Body of pancreas (tissue), 4 donors: ENCODE results near the gene WDFY3. TPM values are rescaled to one million over a fixed set of nuclear protein-coding genes. Genes with fewer than 3 reads are reported as not detected.
"Not testable (repeated sequence)": the region's sequence is repeated elsewhere in the genome, so short reads cannot be mapped to it uniquely, and the experiment has no call there.

Experiments used
- ATAC-seq: fragments of 150-250 bp; one replicate; pipeline ENCODE4 v1.9.1; 2016
- DNase-seq, 4 donors: peaks; one replicate each; pipeline ENCODE4 v3.0.0-alpha.2; 2019
- H3K27ac ChIP-seq, 4 donors: fragments of 200-600 bp; sonication (generic); 1 replicate in 3 of 4; 2 replicates in 1 of 4; pipeline versions ENCODE4 v1.5.1 to v1.6.1; 2016 to 2019; ENCODE audit warnings: mild to moderate bottlenecking in 1 of 4, mixed read lengths in 1 of 4, moderate library complexity in 1 of 4
- H3K27me3 ChIP-seq, 2 donors: fragments of 200-600 bp; sonication (generic); one replicate each; pipeline ENCODE4 v1.6.0; 2016; ENCODE audit warnings: mild to moderate bottlenecking in 1 of 2
- H3K36me3 ChIP-seq, 2 donors: fragments of 200-600 bp; sonication (generic); replicated peaks in 1 of 2; 2 replicates each; pipeline ENCODE4 v1.5.1; 2016; ENCODE audit warnings: low read depth in 2 of 2; ENCODE audit not compliant: insufficient read depth in 1 of 2
- H3K4me1 ChIP-seq: fragments of 200-600 bp; sonication (generic); one replicate; pipeline ENCODE4 v1.6.0; 2016
- H3K4me3 ChIP-seq, 2 donors: fragments of 200-600 bp; sonication (generic); 1 replicate in 1 of 2; 2 replicates in 1 of 2; pipeline ENCODE4 v1.5.1; 2016 to 2019
- H3K9me3 ChIP-seq, 3 donors: fragments of 200-600 bp; sonication (generic); 1 replicate in 2 of 3; 2 replicates in 1 of 3; pipeline ENCODE4 v1.5.1; 2016
- POLR2A ChIP-seq, 3 donors: fragments of 450-650 bp; IDR thresholded peaks; one replicate each; pipeline ENCODE4 v1.6.1; 2016; ENCODE audit warnings: antibody characterized with exemption in 3 of 3, mild to moderate bottlenecking in 2 of 3
- WGBS, 2 donors: methylation state at CpG; one replicate each; pipeline ENCODE4 v1.1.5; 2017; 5-methylcytosine and 5-hydroxymethylcytosine counted together
- intact Hi-C: fragments of 100-400 bp; cut with DNase I; formaldehyde crosslinking; loops from one replicate; pipeline ENCODE4 v1.15.1; 2023
- total RNA-seq, 2 donors: library from RNA; depleted of rRNA; stranded (reverse); fragments of >200 nt; gene quantifications; one replicate each; pipeline ENCODE4 v1.1.0, GENCODE V29; 2016
- TF ChIP-seq, protein P1 (sequence below), 7 experiments: fragments of 450-650 bp in 4 of 7; fragments of 200-600 bp in 3 of 7; sonication (generic) in 3 of 7; IDR thresholded peaks; one replicate each; pipeline ENCODE4 v1.5.1; 2016 to 2019; ENCODE audit warnings: antibody characterized with exemption in 7 of 7

The WDFY3 gene
- total RNA-seq, 2 donors from 2014 or later: 36.1 to 55.0 TPM

DNA sequence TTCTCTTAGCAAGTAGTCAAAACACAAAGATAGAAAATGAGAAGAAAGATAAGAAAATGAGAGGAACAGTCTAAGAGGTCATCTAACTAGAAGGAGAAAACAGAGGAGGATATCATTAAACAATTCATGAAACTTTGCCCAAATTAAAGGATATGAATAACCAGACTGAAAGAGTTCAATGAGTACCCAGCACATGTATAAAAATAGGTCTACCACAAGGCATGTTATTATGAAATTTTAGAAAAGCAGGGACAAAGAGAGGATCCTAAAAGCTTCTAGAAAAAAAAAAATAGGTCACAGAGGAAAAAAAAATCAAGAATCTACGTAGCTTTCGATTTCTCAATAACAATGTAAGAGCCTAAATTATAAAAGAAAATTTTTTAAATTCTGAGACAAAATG lies 118.5 kb downstream of the WDFY3 start:
- 83 to 98% methylated on average over 2 of the region's 2 CpGs for WGBS, 2 donors

DNA sequence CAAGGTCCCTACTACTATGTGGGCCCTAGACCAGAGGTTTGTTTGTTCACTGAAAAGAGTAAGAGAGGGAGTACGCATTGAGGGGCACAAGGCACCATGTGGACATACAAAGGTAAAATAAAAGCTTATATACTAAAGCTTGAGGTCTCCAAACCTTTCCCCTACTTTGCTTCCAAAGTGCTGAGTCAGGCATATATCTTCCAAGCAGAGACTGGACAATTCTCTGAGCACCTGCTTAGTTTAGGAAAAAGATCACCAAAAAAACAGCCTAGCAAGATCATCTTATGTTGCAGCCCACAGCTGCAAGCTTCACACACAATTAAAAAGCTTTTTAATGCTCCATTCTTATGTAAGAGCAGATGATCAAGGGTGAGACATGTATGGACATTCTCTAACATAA lies 119.5 kb downstream of the WDFY3 start:
- no peaks in the 10 kb centered on the region for H3K36me3 ChIP-seq
- H3K4me1 ChIP-seq: no peaks in the 10 kb centered on the region
- intact Hi-C loops: no loop called here
- DNase-seq: no peak
- H3K4me3 ChIP-seq: no peak overlapping the region
- no peak overlapping the region for H3K27ac ChIP-seq
- H3K9me3 ChIP-seq: no peaks in the 10 kb centered on the region
- ATAC-seq: no peak
- WGBS, 2 donors: 89 to 100% methylated on average over 1 of the region's 1 CpG
- TF ChIP-seq POLR2A (IDR thresholded peaks at IDR 0.05): no peak
- TF ChIP-seq, protein P1, sequence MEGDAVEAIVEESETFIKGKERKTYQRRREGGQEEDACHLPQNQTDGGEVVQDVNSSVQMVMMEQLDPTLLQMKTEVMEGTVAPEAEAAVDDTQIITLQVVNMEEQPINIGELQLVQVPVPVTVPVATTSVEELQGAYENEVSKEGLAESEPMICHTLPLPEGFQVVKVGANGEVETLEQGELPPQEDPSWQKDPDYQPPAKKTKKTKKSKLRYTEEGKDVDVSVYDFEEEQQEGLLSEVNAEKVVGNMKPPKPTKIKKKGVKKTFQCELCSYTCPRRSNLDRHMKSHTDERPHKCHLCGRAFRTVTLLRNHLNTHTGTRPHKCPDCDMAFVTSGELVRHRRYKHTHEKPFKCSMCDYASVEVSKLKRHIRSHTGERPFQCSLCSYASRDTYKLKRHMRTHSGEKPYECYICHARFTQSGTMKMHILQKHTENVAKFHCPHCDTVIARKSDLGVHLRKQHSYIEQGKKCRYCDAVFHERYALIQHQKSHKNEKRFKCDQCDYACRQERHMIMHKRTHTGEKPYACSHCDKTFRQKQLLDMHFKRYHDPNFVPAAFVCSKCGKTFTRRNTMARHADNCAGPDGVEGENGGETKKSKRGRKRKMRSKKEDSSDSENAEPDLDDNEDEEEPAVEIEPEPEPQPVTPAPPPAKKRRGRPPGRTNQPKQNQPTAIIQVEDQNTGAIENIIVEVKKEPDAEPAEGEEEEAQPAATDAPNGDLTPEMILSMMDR (IDR thresholded peaks at IDR 0.05): no peak
- no peaks in the 10 kb centered on the region for H3K27me3 ChIP-seq

More for the DNA sequence above, 118.5 kb downstream of the WDFY3 start:
- ATAC-seq (no peak), DNase-seq (no peak)
- Histone ChIP-seq H3K27me3 (no peaks in the 10 kb centered on the region), H3K9me3 (no peaks in the 10 kb centered on the region), H3K4me3 (no peak overlapping the region), H3K27ac (no peak overlapping the region), H3K4me1 (no peaks in the 10 kb centered on the region), H3K36me3 (no peaks in the 10 kb centered on the region)
- no peak for TF ChIP-seq POLR2A (IDR thresholded peaks at IDR 0.05)
- TF ChIP-seq, protein P1 (IDR thresholded peaks at IDR 0.05): no peak
- intact Hi-C loops: no loop called here

DNA sequence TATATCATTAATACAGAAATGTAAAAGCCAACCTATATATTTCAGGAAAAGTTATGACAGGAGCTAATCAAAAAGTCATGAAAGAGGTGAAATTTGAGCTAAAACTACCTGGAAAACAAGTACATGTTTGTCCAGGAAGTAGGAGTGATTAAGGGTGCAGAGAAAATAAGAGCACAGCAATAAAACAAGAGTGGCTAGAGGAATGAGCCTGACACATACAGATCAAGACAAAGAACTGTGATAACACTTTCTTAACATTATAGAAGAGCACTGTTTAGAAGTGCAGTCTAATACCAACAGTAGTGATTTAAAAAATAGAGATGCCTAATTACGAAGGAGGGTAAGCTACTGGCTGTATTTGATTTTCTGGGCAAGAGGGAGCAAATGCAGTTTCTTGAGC lies 125.1 kb downstream of the WDFY3 start:
- Histone ChIP-seq H3K27ac (no peak overlapping the region), H3K27me3 (no peaks in the 10 kb centered on the region), H3K4me3 (no peak overlapping the region), H3K4me1 (no peaks in the 10 kb centered on the region), H3K9me3 (no peaks in the 10 kb centered on the region), H3K36me3 (peaks cover 0 to 3% of the 10 kb centered on the region in 2 donors)
- 89 to 91% methylated on average over 1 of the region's 1 CpG for WGBS, 2 donors
- TF ChIP-seq, protein P1 (IDR thresholded peaks at IDR 0.05): no peak
- no peak for TF ChIP-seq POLR2A (IDR thresholded peaks at IDR 0.05)
- DNase-seq: no peak
- intact Hi-C loops: no loop called here
- no peak for ATAC-seq

DNA sequence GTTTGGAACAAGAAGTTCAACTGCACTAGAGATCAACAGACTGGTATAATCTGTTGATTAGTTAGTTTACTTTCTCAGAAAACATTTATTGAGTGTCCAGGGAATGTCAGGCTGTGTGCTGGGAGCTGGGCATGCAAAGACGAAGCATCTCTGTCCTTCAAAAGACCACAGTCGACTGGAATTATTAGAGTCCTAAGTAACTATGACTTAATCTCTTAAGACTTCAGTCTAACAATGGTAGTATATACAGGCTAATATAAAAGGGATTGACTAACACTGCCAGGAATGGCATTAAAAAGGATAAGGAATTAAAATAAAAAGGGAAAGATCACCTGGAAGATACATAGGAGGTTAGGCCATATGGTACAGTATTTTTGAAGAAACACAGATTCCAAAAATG lies 128.7 kb downstream of the WDFY3 start:
- Histone ChIP-seq H3K4me3 (no peak overlapping the region), H3K27ac (no peak overlapping the region), H3K4me1 (no peaks in the 10 kb centered on the region), H3K36me3 (peaks cover 0 to 3% of the 10 kb centered on the region in 2 donors), H3K9me3 (no peaks in the 10 kb centered on the region), H3K27me3 (no peaks in the 10 kb centered on the region)
- WGBS, 2 donors: 40 to 43% methylated on average over 2 of the region's 2 CpGs
- TF ChIP-seq POLR2A (IDR thresholded peaks at IDR 0.05): no peak
- TF ChIP-seq, protein P1 (IDR thresholded peaks at IDR 0.05): no peak
- ATAC-seq (no peak), DNase-seq (no peak)
- intact Hi-C loops: no loop called here

DNA sequence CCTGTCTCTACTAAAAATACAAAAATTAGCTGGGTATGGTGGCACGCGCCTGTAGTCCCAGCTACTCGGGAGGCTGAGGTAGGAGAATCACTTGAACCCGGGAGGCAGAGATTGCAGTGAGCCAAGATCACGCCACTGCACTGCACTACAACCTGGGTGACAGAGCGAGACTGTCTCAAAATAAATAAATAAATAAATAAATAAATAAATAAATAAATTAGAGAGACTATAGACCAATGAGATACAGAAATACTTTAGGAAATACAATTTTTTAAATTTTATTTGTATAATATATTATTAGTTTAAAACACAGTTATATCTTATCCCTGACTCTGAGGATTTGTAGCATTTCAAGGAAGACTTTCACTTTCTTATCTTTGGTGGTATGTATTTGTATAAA lies 136.9 kb downstream of the WDFY3 start:
- H3K4me1 ChIP-seq, intact Hi-C loops, DNase-seq, H3K27ac ChIP-seq, H3K36me3 ChIP-seq, ATAC-seq, H3K4me3 ChIP-seq, H3K27me3 ChIP-seq, H3K9me3 ChIP-seq: not testable (repeated sequence)
- 97% methylated on average over 6 of the region's 6 CpGs for WGBS, 2 donors
